ENCODE results near the gene KRT83. TPM values are rescaled to one million over a fixed set of nuclear protein-coding genes. Genes with fewer than 3 reads are reported as not detected.
A peak's percentile ranks its signal among the peaks of the same experiment; 100 is the strongest.

KRT83 gene
- total RNA-seq, 5 donors from 2014 or later (not counting 1 experiment from before 2014, with no cell fraction given) = not detected

- CTCF ChIA-PET = interaction anchor here in 1 of 2 donors (1.1 kb wide), 1 partner anchor 41 kb away, joined by 3 read pairs; the partner anchor contains the start of gene KRT7
- no peak within 1 kb of the TSS for H3K4me3 Mint-ChIP-seq
Measured at GRCh38 chr12:52274521-52275120, 46.6 kb downstream of the KRT83 start, which contains the start of gene KRT86. KRT86 (plus strand) TSS chr12:52274645; CDS start chr12:52301917, 27,272 bp downstream.

GRCh38 chr12:52271158-52271557 lies 50.0 kb downstream of the KRT83 start:
- Histone ChIP-seq H3K36me3 (ENCODE audit: control insufficient read depth in 2 of 2, extremely low read depth in 1 of 2, insufficient read depth in 1 of 2, low read length in 1 of 2) (no peaks in the 10 kb centered on the region), H3K4me1 (ENCODE audit: control insufficient read depth in 1 of 2, extremely low read depth in 1 of 2, insufficient read depth in 2 of 2, low read length in 2 of 2) (no peaks in the 10 kb centered on the region), H3K4me3 (ENCODE audit: control insufficient read depth in 1 of 2, extremely low read depth in 1 of 2, low read length in 1 of 2) (no peak overlapping the region), H3K27ac (ENCODE audit: low read length) (no peak overlapping the region), H3K9me3 (no peaks in the 10 kb centered on the region), H3K27me3 (replicated peaks in 1 of 2; ENCODE audit: control insufficient read depth in 2 of 2, extremely low read depth in 1 of 2, insufficient read depth in 2 of 2, low read length in 1 of 2) (peaks cover 2 to 29% of the 10 kb centered on the region in 2 experiments)
- no peaks in the 10 kb centered on the region for H3K36me3 Mint-ChIP-seq
- ATAC-seq (replicated peaks in 1 of 4) (no peak), DNase-seq (no peak)
- no peaks in the 10 kb centered on the region for H3K4me1 Mint-ChIP-seq
- WGBS (ENCODE audit: insufficient coverage) = no CpG with 5 or more reads among the region's 1 CpG
- H3K9me3 Mint-ChIP-seq = no peaks in the 10 kb centered on the region
- ChIA-PET POLR2A (no interaction called here), CTCF (no interaction called here)
- H3K27ac Mint-ChIP-seq = no peak overlapping the region
- H3K27me3 Mint-ChIP-seq = peaks cover 27 to 29% of the 10 kb centered on the region in 2 donors
- no peak overlapping the region for H3K4me3 Mint-ChIP-seq

More at GRCh38 chr12:52274521-52275120, 46.6 kb downstream of the KRT83 start, which contains the start of gene KRT86:
- POLR2A ChIA-PET = no interaction called here
- 49% methylated on average over 2 of the region's 3 CpGs for WGBS (ENCODE audit: insufficient coverage)
- Histone ChIP-seq H3K4me3 (ENCODE audit: control insufficient read depth in 1 of 2, extremely low read depth in 1 of 2, low read length in 1 of 2) (no peak within 1 kb of the TSS), H3K4me1 (ENCODE audit: control insufficient read depth in 1 of 2, extremely low read depth in 1 of 2, insufficient read depth in 2 of 2, low read length in 2 of 2) (peaks cover 0 to 9% of the 10 kb centered on the region in 2 experiments), H3K36me3 (ENCODE audit: control insufficient read depth in 2 of 2, extremely low read depth in 1 of 2, insufficient read depth in 1 of 2, low read length in 1 of 2) (no peaks in the 10 kb centered on the region), H3K27me3 (replicated peaks in 1 of 2; ENCODE audit: control insufficient read depth in 2 of 2, extremely low read depth in 1 of 2, insufficient read depth in 2 of 2, low read length in 1 of 2) (peaks cover 2 to 42% of the 10 kb centered on the region in 2 experiments), H3K9me3 (no peaks in the 10 kb centered on the region), H3K27ac (ENCODE audit: low read length) (no peak within 1 kb of the TSS)
- Mint-ChIP-seq H3K4me1 (peaks cover 5 to 10% (median 7%) of the 10 kb centered on the region in 3 donors), H3K9me3 (no peaks in the 10 kb centered on the region), H3K36me3 (no peaks in the 10 kb centered on the region), H3K27ac (peak within 1 kb of the TSS in 1 of 2 donors; percentile 45), H3K27me3 (peaks cover 36 to 44% of the 10 kb centered on the region in 2 donors)
- peak in 1 of 35 experiments; percentile 2 for DNase-seq
- ATAC-seq (replicated peaks in 1 of 4) = no peak

GRCh38 chr12:52270541-52271070 lies 50.6 kb downstream of the KRT83 start:
- WGBS (ENCODE audit: insufficient coverage) = 83% methylated on average over 1 of the region's 6 CpGs
- DNase-seq (no peak), ATAC-seq (replicated peaks in 1 of 4) (no peak)
- Mint-ChIP-seq H3K9me3 (no peaks in the 10 kb centered on the region), H3K36me3 (no peaks in the 10 kb centered on the region), H3K27ac (no peak overlapping the region), H3K4me1 (no peaks in the 10 kb centered on the region), H3K4me3 (no peak overlapping the region), H3K27me3 (peaks cover 27 to 29% of the 10 kb centered on the region in 2 donors)
- CTCF ChIA-PET = no interaction called here
- no peak overlapping the region for H3K4me3 ChIP-seq (ENCODE audit: control insufficient read depth in 1 of 2, extremely low read depth in 1 of 2, low read length in 1 of 2)
- no peak overlapping the region for H3K27ac ChIP-seq (ENCODE audit: low read length)
- no peaks in the 10 kb centered on the region for H3K4me1 ChIP-seq (ENCODE audit: control insufficient read depth in 1 of 2, extremely low read depth in 1 of 2, insufficient read depth in 2 of 2, low read length in 2 of 2)
- POLR2A ChIA-PET = no interaction called here
- H3K27me3 ChIP-seq (replicated peaks in 1 of 2; ENCODE audit: control insufficient read depth in 2 of 2, extremely low read depth in 1 of 2, insufficient read depth in 2 of 2, low read length in 1 of 2) = peaks cover 2 to 27% of the 10 kb centered on the region in 2 experiments
- H3K9me3 ChIP-seq = no peaks in the 10 kb centered on the region
- H3K36me3 ChIP-seq (ENCODE audit: control insufficient read depth in 2 of 2, extremely low read depth in 1 of 2, insufficient read depth in 1 of 2, low read length in 1 of 2) = no peaks in the 10 kb centered on the region

- H3K4me1 Mint-ChIP-seq = no peaks in the 10 kb centered on the region
- ChIA-PET CTCF (interaction anchor here in 1 of 2 donors (0.6 kb wide), 1 partner anchor 11 kb away, joined by 4 read pairs; no protein-coding TSS in a partner anchor), POLR2A (no interaction called here)
- H3K27me3 Mint-ChIP-seq = peaks cover 18 to 25% of the 10 kb centered on the region in 2 donors
- H3K36me3 ChIP-seq (ENCODE audit: control insufficient read depth in 2 of 2, extremely low read depth in 1 of 2, insufficient read depth in 1 of 2, low read length in 1 of 2) = no peaks in the 10 kb centered on the region
- H3K4me3 Mint-ChIP-seq = no peak overlapping the region
- H3K9me3 ChIP-seq = no peaks in the 10 kb centered on the region
- peaks cover 2 to 24% of the 10 kb centered on the region in 2 experiments for H3K27me3 ChIP-seq (replicated peaks in 1 of 2; ENCODE audit: control insufficient read depth in 2 of 2, extremely low read depth in 1 of 2, insufficient read depth in 2 of 2, low read length in 1 of 2)
- no peak overlapping the region for H3K4me3 ChIP-seq (ENCODE audit: control insufficient read depth in 1 of 2, extremely low read depth in 1 of 2, low read length in 1 of 2)
- no peaks in the 10 kb centered on the region for H3K4me1 ChIP-seq (ENCODE audit: control insufficient read depth in 1 of 2, extremely low read depth in 1 of 2, insufficient read depth in 2 of 2, low read length in 2 of 2)
- no peaks in the 10 kb centered on the region for H3K9me3 Mint-ChIP-seq
- DNase-seq = no peak
- no peak for ATAC-seq (replicated peaks in 1 of 4)
- no peak overlapping the region for H3K27ac ChIP-seq (ENCODE audit: low read length)
- no peaks in the 10 kb centered on the region for H3K36me3 Mint-ChIP-seq
- 50% methylated on average over 1 of the region's 2 CpGs for WGBS (ENCODE audit: insufficient coverage)
- no peak overlapping the region for H3K27ac Mint-ChIP-seq
Measured at GRCh38 chr12:52268212-52268611, 53.0 kb downstream of the KRT83 start.

- ChIA-PET POLR2A (no interaction called here), CTCF (no interaction called here)
- Mint-ChIP-seq H3K36me3 (no peaks in the 10 kb centered on the region), H3K27me3 (peaks cover 18 to 25% of the 10 kb centered on the region in 2 donors), H3K4me3 (no peak overlapping the region), H3K27ac (no peak overlapping the region), H3K9me3 (no peaks in the 10 kb centered on the region), H3K4me1 (no peaks in the 10 kb centered on the region)
- DNase-seq = no peak
- ATAC-seq (replicated peaks in 1 of 4) = no peak
- H3K36me3 ChIP-seq (ENCODE audit: control insufficient read depth in 2 of 2, extremely low read depth in 1 of 2, insufficient read depth in 1 of 2, low read length in 1 of 2) = no peaks in the 10 kb centered on the region
- H3K27me3 ChIP-seq (replicated peaks in 1 of 2; ENCODE audit: control insufficient read depth in 2 of 2, extremely low read depth in 1 of 2, insufficient read depth in 2 of 2, low read length in 1 of 2) = peaks cover 2 to 26% of the 10 kb centered on the region in 2 experiments
- H3K4me1 ChIP-seq (ENCODE audit: control insufficient read depth in 1 of 2, extremely low read depth in 1 of 2, insufficient read depth in 2 of 2, low read length in 2 of 2) = no peaks in the 10 kb centered on the region
- H3K27ac ChIP-seq (ENCODE audit: low read length) = no peak overlapping the region
- no peaks in the 10 kb centered on the region for H3K9me3 ChIP-seq
- no peak overlapping the region for H3K4me3 ChIP-seq (ENCODE audit: control insufficient read depth in 1 of 2, extremely low read depth in 1 of 2, low read length in 1 of 2)
- WGBS (ENCODE audit: insufficient coverage) = no CpG with 5 or more reads among the region's 3 CpGs
Measured at GRCh38 chr12:52267699-52268098, 53.5 kb downstream of the KRT83 start.

- H3K27me3 ChIP-seq (replicated peaks in 1 of 2; ENCODE audit: control insufficient read depth in 2 of 2, extremely low read depth in 1 of 2, insufficient read depth in 2 of 2, low read length in 1 of 2) = peaks cover 2 to 29% of the 10 kb centered on the region in 2 experiments
- POLR2A ChIA-PET = no interaction called here
- Mint-ChIP-seq H3K27ac (no peak overlapping the region), H3K36me3 (no peaks in the 10 kb centered on the region), H3K9me3 (no peaks in the 10 kb centered on the region), H3K27me3 (peaks cover 18 to 25% of the 10 kb centered on the region in 2 donors), H3K4me1 (no peaks in the 10 kb centered on the region), H3K4me3 (no peak overlapping the region)
- H3K36me3 ChIP-seq (ENCODE audit: control insufficient read depth in 2 of 2, extremely low read depth in 1 of 2, insufficient read depth in 1 of 2, low read length in 1 of 2) = no peaks in the 10 kb centered on the region
- ATAC-seq (replicated peaks in 1 of 4) = no peak
- no peaks in the 10 kb centered on the region for H3K9me3 ChIP-seq
- no peak for DNase-seq
- no peaks in the 10 kb centered on the region for H3K4me1 ChIP-seq (ENCODE audit: control insufficient read depth in 1 of 2, extremely low read depth in 1 of 2, insufficient read depth in 2 of 2, low read length in 2 of 2)
- CTCF ChIA-PET = no interaction called here
- 93% methylated on average over 3 of the region's 3 CpGs for WGBS (ENCODE audit: insufficient coverage)
- no peak overlapping the region for H3K4me3 ChIP-seq (ENCODE audit: control insufficient read depth in 1 of 2, extremely low read depth in 1 of 2, low read length in 1 of 2)
- H3K27ac ChIP-seq (ENCODE audit: low read length) = no peak overlapping the region
Measured at GRCh38 chr12:52267266-52267665, 53.9 kb downstream of the KRT83 start.

Measured in T-cell (primary cell).